ENCODE measurements around the gene CCDC138. TPM values are rescaled to one million over a fixed set of nuclear protein-coding genes. Genes with fewer than 3 reads are reported as not detected.

Gene CCDC138
- total and polyA plus RNA-seq, 4 donors: 1.8 to 18.3 (median 5.4) TPM

DNA sequence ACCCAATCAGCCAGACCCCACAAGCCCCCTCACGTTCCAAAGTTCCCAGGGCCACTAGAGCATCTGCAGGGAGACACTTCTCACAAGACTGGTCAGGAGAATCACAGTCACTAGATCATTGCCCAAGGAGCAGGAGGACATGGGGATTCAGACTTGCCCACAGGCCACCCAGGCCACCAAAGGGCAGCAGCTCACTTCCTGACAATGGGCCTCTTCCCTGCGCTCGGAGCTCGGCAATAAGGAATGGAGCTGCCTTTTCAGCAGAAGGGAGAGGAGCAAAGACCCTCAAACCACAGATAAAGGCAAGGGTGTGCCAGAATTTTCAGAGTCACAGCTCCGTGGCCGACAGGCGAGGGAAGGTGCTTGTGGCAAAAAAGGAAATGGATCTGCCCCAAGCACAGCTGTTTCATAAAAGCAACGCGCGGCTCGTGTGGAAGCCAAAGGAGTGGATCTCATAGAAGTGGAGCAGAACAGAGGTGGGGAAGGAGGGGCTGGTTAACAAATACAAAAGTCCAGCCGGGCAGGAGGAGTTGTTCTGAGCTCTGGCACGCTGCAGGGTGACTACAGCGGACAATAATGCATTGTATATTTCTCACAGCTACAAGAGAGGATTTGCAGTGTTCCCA is 130.3 kb downstream of the CCDC138 start:
- Histone ChIP-seq H3K36me3 (ENCODE audit: control insufficient read depth in 4 of 4, insufficient read depth in 4 of 4, low read length in 4 of 4) (no peaks in the 10 kb centered on the region), H3K4me3 (no peak overlapping the region), H3K27me3 (ENCODE audit: control insufficient read depth in 3 of 3, insufficient read depth in 3 of 3, low read length in 2 of 3) (no peaks in the 10 kb centered on the region), H3K4me1 (ENCODE audit: control insufficient read depth in 5 of 5, insufficient read depth in 5 of 5, low read length in 5 of 5) (peaks cover 0 to 16% (median 3%) of the 10 kb centered on the region in 5 donors), H3K9ac (ENCODE audit: insufficient read depth in 1 of 2, low read length in 2 of 2) (no peak overlapping the region), H3K27ac (ENCODE audit: low read depth in 1 of 2, low read length in 1 of 2) (no peak overlapping the region), H3K9me3 (ENCODE audit: control insufficient read depth in 4 of 4, insufficient read depth in 3 of 4, low read length in 3 of 4) (no peaks in the 10 kb centered on the region)
- peak; percentile 70 to 85 (median 71) for DNase-seq
- WGBS, 2 donors: 38 to 44% methylated on average over 14 of the region's 14 CpGs
- TF ChIP-seq CTCF (IDR thresholded peaks at IDR 0.05; ENCODE audit: control extremely low read depth, extremely low read depth): no peak
- ATAC-seq (ENCODE audit: insufficient read depth, low FRiP score): no peak

DNA sequence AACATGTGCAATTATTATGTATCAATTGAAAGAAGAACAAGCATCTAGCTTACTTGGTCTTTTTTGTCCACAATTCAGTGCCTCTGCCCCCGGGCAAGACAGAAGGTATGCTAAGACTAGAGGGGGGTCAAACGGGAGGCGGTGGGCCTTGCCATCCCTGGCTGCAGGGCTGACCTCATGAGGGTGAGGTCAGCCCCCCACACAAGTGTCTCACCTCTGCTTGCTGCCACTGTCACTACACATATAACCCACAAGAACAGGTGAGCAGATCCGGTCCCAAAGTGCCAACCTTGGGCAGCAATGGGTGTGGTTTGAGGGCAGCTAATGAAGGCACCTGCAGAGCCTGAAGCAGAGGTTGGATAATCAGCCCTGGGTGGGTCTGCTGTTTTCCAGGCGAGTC is 131.0 kb downstream of the CCDC138 start:
- Histone ChIP-seq H3K9me3 (ENCODE audit: control insufficient read depth in 4 of 4, insufficient read depth in 3 of 4, low read length in 3 of 4) (no peaks in the 10 kb centered on the region), H3K4me1 (ENCODE audit: control insufficient read depth in 5 of 5, insufficient read depth in 5 of 5, low read length in 5 of 5) (peaks cover 0 to 16% (median 3%) of the 10 kb centered on the region in 5 donors), H3K27me3 (ENCODE audit: control insufficient read depth in 3 of 3, insufficient read depth in 3 of 3, low read length in 2 of 3) (no peaks in the 10 kb centered on the region), H3K36me3 (ENCODE audit: control insufficient read depth in 4 of 4, insufficient read depth in 4 of 4, low read length in 4 of 4) (no peaks in the 10 kb centered on the region), H3K9ac (ENCODE audit: insufficient read depth in 1 of 2, low read length in 2 of 2) (no peak overlapping the region), H3K27ac (ENCODE audit: low read depth in 1 of 2, low read length in 1 of 2) (no peak overlapping the region), H3K4me3 (no peak overlapping the region)
- WGBS, 2 donors: 80 to 88% methylated on average over 5 of the region's 5 CpGs
- peak in 1 of 3 donors; percentile 7 for DNase-seq
- no peak for ATAC-seq (ENCODE audit: insufficient read depth, low FRiP score)
- TF ChIP-seq CTCF (IDR thresholded peaks at IDR 0.05; ENCODE audit: control extremely low read depth, extremely low read depth): no peak

DNA sequence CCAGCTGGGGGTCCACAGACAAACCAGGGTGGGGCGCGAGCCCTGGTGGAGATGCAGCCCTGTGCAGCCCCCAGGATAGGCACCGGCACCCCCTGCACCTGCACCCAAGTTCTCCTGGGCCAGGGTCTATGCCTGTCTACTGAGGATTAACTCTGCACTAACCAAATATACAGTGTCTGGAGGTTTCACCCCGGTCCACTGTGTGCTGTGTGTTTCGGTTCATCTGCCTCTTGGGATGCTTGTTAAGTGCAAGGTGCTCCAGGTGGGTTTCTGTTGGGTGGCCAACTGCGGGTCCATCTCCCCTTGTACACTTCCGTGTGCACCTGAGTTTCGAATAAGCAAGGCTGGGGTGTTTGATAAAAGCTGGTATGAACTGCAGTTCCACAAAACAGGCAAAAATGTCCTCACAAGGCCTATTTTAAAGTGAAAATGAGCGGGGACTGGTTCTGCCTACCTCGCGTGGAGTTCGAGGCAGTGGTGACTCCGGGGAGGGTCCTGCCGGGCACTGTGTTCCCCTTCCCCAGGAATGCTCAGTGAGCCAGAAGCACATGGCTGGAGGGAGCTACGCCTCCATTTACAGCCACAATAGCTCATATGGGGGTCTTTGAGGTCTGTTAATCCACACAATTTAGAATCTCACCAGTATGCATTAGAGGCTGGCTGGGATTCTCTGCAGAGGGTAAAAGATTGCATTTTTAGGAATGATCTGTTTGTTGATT is 131.7 kb downstream of the CCDC138 start:
- Histone ChIP-seq H3K9ac (ENCODE audit: insufficient read depth in 1 of 2, low read length in 2 of 2) (no peak overlapping the region), H3K27me3 (ENCODE audit: control insufficient read depth in 3 of 3, insufficient read depth in 3 of 3, low read length in 2 of 3) (no peaks in the 10 kb centered on the region), H3K4me3 (no peak overlapping the region), H3K9me3 (ENCODE audit: control insufficient read depth in 4 of 4, insufficient read depth in 3 of 4, low read length in 3 of 4) (no peaks in the 10 kb centered on the region), H3K27ac (ENCODE audit: low read depth in 1 of 2, low read length in 1 of 2) (no peak overlapping the region), H3K36me3 (ENCODE audit: control insufficient read depth in 4 of 4, insufficient read depth in 4 of 4, low read length in 4 of 4) (no peaks in the 10 kb centered on the region), H3K4me1 (ENCODE audit: control insufficient read depth in 5 of 5, insufficient read depth in 5 of 5, low read length in 5 of 5) (peaks cover 0 to 17% (median 3%) of the 10 kb centered on the region in 5 donors)
- no peak for TF ChIP-seq CTCF (IDR thresholded peaks at IDR 0.05; ENCODE audit: control extremely low read depth, extremely low read depth)
- no peak for ATAC-seq (ENCODE audit: insufficient read depth, low FRiP score)
- WGBS, 2 donors: 94 to 95% methylated on average over 15 of the region's 15 CpGs
- no peak for DNase-seq
